Measurements from ENCODE around the gene HNF1A. TPM values are rescaled to one million over a fixed set of nuclear protein-coding genes. Genes with fewer than 3 reads are reported as not detected.

The HNF1A gene
- total RNA-seq, 2 donors from 2014 or later, result 0.24 to 0.42 TPM

DNA sequence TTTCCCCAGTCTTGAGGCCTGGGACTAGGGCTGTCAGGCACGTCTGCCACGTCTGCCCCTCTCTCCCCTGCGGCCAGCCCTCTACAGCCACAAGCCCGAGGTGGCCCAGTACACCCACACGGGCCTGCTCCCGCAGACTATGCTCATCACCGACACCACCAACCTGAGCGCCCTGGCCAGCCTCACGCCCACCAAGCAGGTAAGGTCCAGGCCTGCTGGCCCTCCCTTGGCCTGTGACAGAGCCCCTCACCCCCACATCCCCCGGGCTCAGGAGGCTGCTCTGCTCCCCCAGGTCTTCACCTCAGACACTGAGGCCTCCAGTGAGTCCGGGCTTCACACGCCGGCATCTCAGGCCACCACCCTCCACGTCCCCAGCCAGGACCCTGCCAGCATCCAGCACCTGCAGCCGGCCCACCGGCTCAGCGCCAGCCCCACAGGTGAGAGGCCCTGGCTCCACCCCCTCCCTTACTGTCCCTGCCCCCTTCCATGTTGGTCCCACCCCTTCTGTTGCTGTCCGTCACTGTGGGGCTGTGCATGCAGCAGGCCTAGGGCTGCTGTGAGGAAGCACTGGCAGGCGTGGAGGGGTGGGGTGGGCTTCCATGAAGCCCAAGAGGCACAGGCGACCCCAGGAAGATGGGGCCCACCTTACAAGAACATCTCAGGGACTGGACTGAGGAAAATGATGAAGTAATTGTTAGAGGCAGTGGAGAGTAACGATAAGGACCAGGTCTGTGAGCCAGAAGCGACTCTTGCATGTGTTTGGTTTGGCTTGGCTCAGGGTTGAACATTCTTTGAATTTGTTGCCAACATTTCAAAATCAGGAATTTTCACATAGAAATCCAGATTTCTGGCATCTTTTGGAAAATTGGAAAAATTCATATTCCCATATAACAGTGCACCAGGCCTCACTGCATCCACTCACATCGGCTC, 21.1 kb downstream of the HNF1A start:
- Histone ChIP-seq H3K4me3 (ENCODE audit: low read length) (no peak overlapping the region), H3K4me1 (ENCODE audit: control insufficient read depth, insufficient read depth, low read length) (peaks cover 4% of the 10 kb centered on the region), H3K9me3 (ENCODE audit: control insufficient read depth, low read length) (no peaks in the 10 kb centered on the region), H3K27me3 (ENCODE audit: control insufficient read depth, insufficient read depth, low read length, poor library complexity, severe bottlenecking) (no peaks in the 10 kb centered on the region), H3K27ac (ENCODE audit: low read depth, low read length) (no peak overlapping the region), H3K36me3 (ENCODE audit: control insufficient read depth, insufficient read depth, low read length) (peaks cover 15% of the 10 kb centered on the region), H3K9ac (ENCODE audit: extremely low read depth, low read length, poor library complexity, severe bottlenecking) (no peak overlapping the region)
- H3K27me3 Mint-ChIP-seq (ENCODE audit: insufficient read depth), result peaks cover 8% of the 10 kb centered on the region
- TF ChIP-seq, protein P1, sequence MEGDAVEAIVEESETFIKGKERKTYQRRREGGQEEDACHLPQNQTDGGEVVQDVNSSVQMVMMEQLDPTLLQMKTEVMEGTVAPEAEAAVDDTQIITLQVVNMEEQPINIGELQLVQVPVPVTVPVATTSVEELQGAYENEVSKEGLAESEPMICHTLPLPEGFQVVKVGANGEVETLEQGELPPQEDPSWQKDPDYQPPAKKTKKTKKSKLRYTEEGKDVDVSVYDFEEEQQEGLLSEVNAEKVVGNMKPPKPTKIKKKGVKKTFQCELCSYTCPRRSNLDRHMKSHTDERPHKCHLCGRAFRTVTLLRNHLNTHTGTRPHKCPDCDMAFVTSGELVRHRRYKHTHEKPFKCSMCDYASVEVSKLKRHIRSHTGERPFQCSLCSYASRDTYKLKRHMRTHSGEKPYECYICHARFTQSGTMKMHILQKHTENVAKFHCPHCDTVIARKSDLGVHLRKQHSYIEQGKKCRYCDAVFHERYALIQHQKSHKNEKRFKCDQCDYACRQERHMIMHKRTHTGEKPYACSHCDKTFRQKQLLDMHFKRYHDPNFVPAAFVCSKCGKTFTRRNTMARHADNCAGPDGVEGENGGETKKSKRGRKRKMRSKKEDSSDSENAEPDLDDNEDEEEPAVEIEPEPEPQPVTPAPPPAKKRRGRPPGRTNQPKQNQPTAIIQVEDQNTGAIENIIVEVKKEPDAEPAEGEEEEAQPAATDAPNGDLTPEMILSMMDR (conservative IDR thresholded peaks at IDR 0.05), result no peak
- H3K4me1 Mint-ChIP-seq, result peaks cover 10% of the 10 kb centered on the region
- DNase-seq, result peak; percentile 93
- no peaks in the 10 kb centered on the region for H3K9me3 Mint-ChIP-seq
- 79 to 84% methylated on average over 5 to 23 of the region's 23 CpGs for WGBS, 2 experiments (ENCODE audit: insufficient coverage in 1 of 2, insufficient read length in 1 of 2)
- peak overlapping the region; percentile 23 for H3K4me3 Mint-ChIP-seq
- H3K27ac Mint-ChIP-seq, result no peak overlapping the region
- peaks cover 15% of the 10 kb centered on the region for H3K36me3 Mint-ChIP-seq (ENCODE audit: low read depth)

DNA sequence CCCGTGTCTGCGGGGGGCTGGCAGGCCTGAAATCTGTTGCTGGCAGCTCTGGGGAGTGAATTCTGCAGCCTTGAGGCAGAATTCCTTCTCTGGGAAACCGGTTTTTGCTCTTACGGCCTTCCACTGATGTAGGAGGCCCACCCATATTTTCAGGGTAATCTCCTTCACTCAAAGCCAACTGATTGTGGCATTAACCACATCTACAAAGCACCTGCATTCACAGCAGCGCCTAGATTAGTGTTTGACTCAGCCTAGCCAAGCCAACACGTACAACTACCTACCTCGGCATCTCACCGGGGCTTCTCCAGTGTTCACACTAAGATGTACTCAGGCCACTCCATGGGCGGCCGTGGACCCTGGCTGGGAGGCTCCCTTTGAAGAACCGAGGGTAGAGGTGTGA, 22.2 kb downstream of the HNF1A start:
- Mint-ChIP-seq H3K9me3 (no peaks in the 10 kb centered on the region), H3K4me3 (no peak overlapping the region), H3K36me3 (ENCODE audit: low read depth) (peaks cover 19% of the 10 kb centered on the region), H3K27me3 (ENCODE audit: insufficient read depth) (peaks cover 1% of the 10 kb centered on the region), H3K4me1 (peaks cover 10% of the 10 kb centered on the region), H3K27ac (no peak overlapping the region)
- peaks cover 22% of the 10 kb centered on the region for H3K36me3 ChIP-seq (ENCODE audit: control insufficient read depth, insufficient read depth, low read length)
- DNase-seq, result no peak
- H3K9ac ChIP-seq (ENCODE audit: extremely low read depth, low read length, poor library complexity, severe bottlenecking), result no peak overlapping the region
- H3K9me3 ChIP-seq (ENCODE audit: control insufficient read depth, low read length), result no peaks in the 10 kb centered on the region
- 85 to 93% methylated on average over 4 to 11 of the region's 11 CpGs for WGBS, 2 experiments (ENCODE audit: insufficient coverage in 1 of 2, insufficient read length in 1 of 2)
- H3K27me3 ChIP-seq (ENCODE audit: control insufficient read depth, insufficient read depth, low read length, poor library complexity, severe bottlenecking), result no peaks in the 10 kb centered on the region
- TF ChIP-seq, protein P1 (conservative IDR thresholded peaks at IDR 0.05), result no peak
- H3K4me1 ChIP-seq (ENCODE audit: control insufficient read depth, insufficient read depth, low read length), result peaks cover 4% of the 10 kb centered on the region
- H3K4me3 ChIP-seq (ENCODE audit: low read length), result no peak overlapping the region
- H3K27ac ChIP-seq (ENCODE audit: low read depth, low read length), result no peak overlapping the region

DNA sequence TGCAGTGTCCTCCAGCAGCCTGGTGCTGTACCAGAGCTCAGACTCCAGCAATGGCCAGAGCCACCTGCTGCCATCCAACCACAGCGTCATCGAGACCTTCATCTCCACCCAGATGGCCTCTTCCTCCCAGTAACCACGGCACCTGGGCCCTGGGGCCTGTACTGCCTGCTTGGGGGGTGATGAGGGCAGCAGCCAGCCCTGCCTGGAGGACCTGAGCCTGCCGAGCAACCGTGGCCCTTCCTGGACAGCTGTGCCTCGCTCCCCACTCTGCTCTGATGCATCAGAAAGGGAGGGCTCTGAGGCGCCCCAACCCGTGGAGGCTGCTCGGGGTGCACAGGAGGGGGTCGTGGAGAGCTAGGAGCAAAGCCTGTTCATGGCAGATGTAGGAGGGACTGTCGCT, 22.7 kb downstream of the HNF1A start:
- peaks cover 10% of the 10 kb centered on the region for H3K4me1 Mint-ChIP-seq
- no peak overlapping the region for H3K27ac ChIP-seq (ENCODE audit: low read depth, low read length)
- no peaks in the 10 kb centered on the region for H3K27me3 ChIP-seq (ENCODE audit: control insufficient read depth, insufficient read depth, low read length, poor library complexity, severe bottlenecking)
- 95 to 96% methylated on average over 4 to 11 of the region's 11 CpGs for WGBS, 2 experiments (ENCODE audit: insufficient coverage in 1 of 2, insufficient read length in 1 of 2)
- no peak overlapping the region for H3K27ac Mint-ChIP-seq
- peaks cover 27% of the 10 kb centered on the region for H3K36me3 ChIP-seq (ENCODE audit: control insufficient read depth, insufficient read depth, low read length)
- TF ChIP-seq, protein P1 (conservative IDR thresholded peaks at IDR 0.05), result no peak
- no peak overlapping the region for H3K4me3 Mint-ChIP-seq
- peaks cover 22% of the 10 kb centered on the region for H3K36me3 Mint-ChIP-seq (ENCODE audit: low read depth)
- H3K27me3 Mint-ChIP-seq (ENCODE audit: insufficient read depth), result peaks cover 1% of the 10 kb centered on the region
- H3K9me3 Mint-ChIP-seq, result no peaks in the 10 kb centered on the region
- H3K4me3 ChIP-seq (ENCODE audit: low read length), result no peak overlapping the region
- H3K9ac ChIP-seq (ENCODE audit: extremely low read depth, low read length, poor library complexity, severe bottlenecking), result no peak overlapping the region
- DNase-seq, result no peak
- H3K9me3 ChIP-seq (ENCODE audit: control insufficient read depth, low read length), result no peaks in the 10 kb centered on the region
- peaks cover 4% of the 10 kb centered on the region for H3K4me1 ChIP-seq (ENCODE audit: control insufficient read depth, insufficient read depth, low read length)

Measured in endodermal cell (in vitro differentiated cells).